AG10803 (cell line): ENCODE data around the gene MRPL14.

Experiments used
- DNase-seq: peaks from one replicate; pipeline ENCODE4 v3.0.0; 2010; ENCODE audit warnings: low read depth
- H3K4me3 ChIP-seq: 2 replicates; pipeline ENCODE4 v1.5.1; 2011; ENCODE audit warnings: mild to moderate bottlenecking, low read length, control low read depth
- CTCF ChIP-seq: conservative IDR thresholded peaks from 2 replicates; pipeline ENCODE4 v1.5.1; 2011; ENCODE audit warnings: mild to moderate bottlenecking, low read length, control low read depth, inconsistent platforms

Gene MRPL14

GRCh38 chr6:44074439-44074812, 52.8 kb downstream of the MRPL14 start:
- peak; percentile 91 for TF ChIP-seq CTCF
- peak; percentile 81 for DNase-seq
- peak overlapping the region; percentile 30 for H3K4me3 ChIP-seq

GRCh38 chr6:44073612-44074438, 53.4 kb downstream of the MRPL14 start:
- peak; percentile 48 for TF ChIP-seq CTCF
- H3K4me3 ChIP-seq: peak overlapping the region; percentile 30
- DNase-seq: peak; percentile 49

DNA sequence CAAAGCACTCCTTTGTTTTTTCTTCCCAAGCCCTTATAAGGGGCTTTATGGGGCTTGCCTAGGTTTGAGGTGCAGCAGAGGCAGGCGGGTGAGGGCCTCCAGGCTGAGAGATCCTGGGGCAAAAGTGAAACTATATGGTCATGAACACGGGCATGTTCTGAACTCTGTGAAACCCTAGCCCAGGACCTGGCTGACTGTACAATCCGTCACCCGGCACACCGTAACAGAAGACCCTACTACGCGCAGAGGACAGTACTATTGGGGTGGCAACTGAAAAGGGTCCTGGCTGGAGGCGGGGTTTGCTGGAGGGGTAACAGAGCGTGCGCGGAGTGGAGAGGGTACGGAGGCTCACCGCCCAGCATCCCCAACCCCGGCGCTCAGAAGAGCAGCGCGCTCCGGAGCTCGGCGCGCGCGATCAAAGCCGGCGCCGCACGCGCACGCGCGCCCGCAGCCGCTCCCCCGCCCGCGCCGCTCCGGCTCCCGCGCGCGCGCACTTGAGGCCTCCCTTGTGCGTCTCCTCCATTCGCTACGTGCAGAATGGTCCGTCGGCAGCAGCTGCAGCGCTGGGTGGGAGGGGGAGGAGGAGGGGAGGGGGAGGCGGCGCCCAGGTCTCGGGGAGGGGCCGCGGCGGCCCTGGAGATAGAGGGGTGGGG, 54.2 kb downstream of the MRPL14 start:
- TF ChIP-seq CTCF: no peak
- DNase-seq: peak; percentile 84
- H3K4me3 ChIP-seq: peak overlapping the region; percentile 62

- TF ChIP-seq CTCF: no peak
- no peak overlapping the region; the same call in 1 of the 2 replicates for H3K4me3 ChIP-seq
- DNase-seq: no peak
These were observed 54.7 kb downstream of the MRPL14 start for GRCh38 chr6:44072452-44072958.

- H3K4me3 ChIP-seq: no peak overlapping the region; the same call in 1 of the 2 replicates
- TF ChIP-seq CTCF: no peak
- DNase-seq: peak; percentile 96
These were observed 55.4 kb downstream of the MRPL14 start for GRCh38 chr6:44071670-44072451.

DNA sequence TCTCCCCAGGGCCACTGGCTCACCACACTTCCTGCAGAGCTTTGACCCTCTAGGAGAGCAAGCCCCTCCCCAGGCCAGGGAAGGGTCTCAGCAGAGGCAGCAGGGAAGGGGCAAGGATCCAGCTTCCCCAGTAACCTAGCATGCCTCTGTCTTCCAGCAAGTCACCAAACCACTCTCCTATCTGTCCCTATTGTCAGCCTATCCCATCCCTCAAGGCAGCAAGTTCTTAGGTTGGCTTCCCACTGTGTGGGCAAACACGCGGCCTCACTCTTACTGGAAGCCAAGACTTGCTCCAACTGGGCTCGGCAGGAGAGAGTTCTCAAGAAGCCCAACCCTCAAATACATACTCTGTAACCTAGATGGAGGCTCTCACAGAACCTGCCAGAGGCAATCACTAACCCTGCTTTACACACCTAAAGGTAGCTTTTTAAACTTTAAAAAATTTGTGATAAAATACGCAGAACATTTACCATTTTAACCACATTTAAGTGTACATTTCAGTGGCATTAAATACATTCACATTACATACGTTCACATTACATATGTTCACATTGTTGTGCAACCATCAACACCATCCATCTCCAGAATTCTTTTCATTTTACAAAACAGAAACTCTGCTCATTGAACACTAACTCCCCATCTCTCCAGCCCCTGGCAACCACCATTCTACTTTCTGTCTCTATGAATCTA, 58.5 kb downstream of the MRPL14 start:
- no peak for TF ChIP-seq CTCF
- no peak for DNase-seq
- H3K4me3 ChIP-seq: no peak overlapping the region
